OCI-LY3 (cell line): ENCODE measurements around the gene UTP20.

Experiments used
- H2AFZ ChIP-seq: fragments of 200-600, 300-600 bp; shearing (Covaris generic); 2 replicates; pipeline ENCODE4 v1.6.0; 2014; ENCODE audit warnings: antibody characterized with exemption, low read depth, low read length
- H3K27ac ChIP-seq: fragments of 200-600, 300-600 bp; sonication (generic); 2 replicates; pipeline ENCODE4 v1.5.1; 2014; ENCODE audit warnings: mild to moderate bottlenecking, low read length, moderate library complexity, mixed read lengths
- H3K27me3 ChIP-seq: fragments of 200-600, 300-600 bp; sonication (generic); 2 replicates; pipeline ENCODE4 v1.6.1; 2014; ENCODE audit warnings: low read depth, low read length, mixed read lengths
- H3K36me3 ChIP-seq: fragments of 200-600, 300-600 bp; sonication (generic); replicated peaks from 2 replicates; pipeline ENCODE3; 2014; ENCODE audit warnings: low read depth, low read length, mixed read lengths
- H3K4me1 ChIP-seq: fragments of 300-600, 200-600 bp; sonication (generic); 2 replicates; pipeline ENCODE4 v1.6.1; 2014; ENCODE audit warnings: low read length, mixed read lengths
- H3K4me2 ChIP-seq: fragments of 200-600, 300-600 bp; sonication (generic); 2 replicates; pipeline ENCODE4 v1.6.1; 2014; ENCODE audit warnings: low read length, mixed read lengths
- H3K4me3 ChIP-seq: fragments of 300-600, 200-600 bp; sonication (generic); 2 replicates; pipeline ENCODE4 v1.5.1; 2014; ENCODE audit warnings: antibody characterized with exemption, mild to moderate bottlenecking, low read length, moderate library complexity
- H3K79me2 ChIP-seq: fragments of 300-600, 200-600 bp; shearing (Covaris generic); 2 replicates; pipeline ENCODE4 v1.6.1; 2014; ENCODE audit warnings: mild to moderate bottlenecking, low read length, mixed read lengths
- H3K9ac ChIP-seq: fragments of 300-600, 200-600 bp; shearing (Covaris generic); 2 replicates; pipeline ENCODE4 v1.6.0; 2014; ENCODE audit warnings: mild to moderate bottlenecking, low read length, moderate library complexity
- H3K9me3 ChIP-seq: fragments of 200-600, 300-600 bp; shearing (Covaris generic); 2 replicates; pipeline ENCODE4 v1.6.1; 2014; ENCODE audit warnings: low read length, mixed read lengths; ENCODE audit not compliant: insufficient read depth
- H4K20me1 ChIP-seq: fragments of 200-600, 300-600 bp; sonication (generic); 2 replicates; pipeline ENCODE4 v1.6.1; 2016; ENCODE audit warnings: low read length, mixed read lengths; ENCODE audit not compliant: insufficient read depth
- CTCF ChIP-seq: fragments of 200-600, 300-600 bp; sonication (generic); IDR thresholded peaks from 2 replicates; pipeline ENCODE4 v1.5.1; 2014; ENCODE audit warnings: antibody characterized with exemption, low read length, low read depth
- EZH2phosphoT487 ChIP-seq: fragments of 200-600 bp; shearing (Covaris generic); IDR thresholded peaks from 2 replicates; pipeline ENCODE4 v1.6.1; 2018; ENCODE audit warnings: antibody characterized with exemption, mixed run types, low read depth

UTP20 gene

DNA sequence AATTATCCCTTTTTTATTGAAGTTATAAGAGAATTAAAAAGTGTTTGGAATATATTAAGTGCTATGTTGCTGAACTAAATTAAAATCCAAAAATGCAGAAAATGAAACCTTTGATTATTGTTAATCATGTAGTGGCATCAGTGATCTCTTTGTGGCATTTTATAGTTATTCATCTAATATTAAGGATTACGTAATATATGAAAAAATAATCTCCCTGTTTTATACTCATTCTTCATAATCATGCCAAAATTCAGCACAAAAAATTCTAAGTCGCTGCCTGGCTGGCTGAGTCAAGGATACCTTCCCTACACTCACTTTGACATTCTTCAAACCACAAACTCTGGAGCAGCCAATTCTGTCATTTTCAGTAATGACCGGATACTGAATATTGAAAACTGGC, 64.0 kb downstream of the UTP20 start:
- Histone ChIP-seq H3K27ac (no peak overlapping the region), H3K9ac (no peak overlapping the region), H3K9me3 (peaks cover 2% of the 10 kb centered on the region; the same call in 1 of the 2 replicates), H3K27me3 (no peaks in the 10 kb centered on the region), H3K4me1 (peaks cover 8% of the 10 kb centered on the region), H3K4me2 (no peak overlapping the region), H2AFZ (no peak overlapping the region), H3K4me3 (no peak overlapping the region), H3K79me2 (no peaks in the 10 kb centered on the region), H4K20me1 (no peaks in the 10 kb centered on the region), H3K36me3 (peaks cover 28% of the 10 kb centered on the region)
- TF ChIP-seq EZH2phosphoT487 = no peak
- TF ChIP-seq CTCF = no peak

DNA sequence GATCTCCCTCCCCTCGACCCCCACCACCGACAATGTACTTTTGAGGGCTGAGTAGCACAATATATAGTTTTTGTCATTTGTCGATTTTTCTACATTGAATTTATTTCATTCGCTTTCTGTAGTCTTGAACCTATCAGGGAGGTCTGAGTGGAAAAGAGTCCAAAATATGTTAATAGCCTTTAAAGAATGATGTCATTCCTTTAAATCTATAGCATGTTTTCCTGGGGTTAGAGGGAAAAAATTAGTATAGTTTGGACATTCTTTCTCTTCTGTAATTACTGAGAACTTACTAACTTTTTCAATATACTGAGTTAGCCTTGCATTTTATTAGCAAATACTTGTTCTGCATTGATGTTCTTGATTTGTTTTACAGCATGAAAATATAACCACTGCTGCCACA, 71.8 kb downstream of the UTP20 start:
- Histone ChIP-seq H3K4me2 (no peak overlapping the region), H3K36me3 (peaks cover 32% of the 10 kb centered on the region), H2AFZ (no peak overlapping the region), H3K79me2 (no peaks in the 10 kb centered on the region), H3K27me3 (no peaks in the 10 kb centered on the region), H4K20me1 (no peaks in the 10 kb centered on the region), H3K4me1 (no peaks in the 10 kb centered on the region), H3K9me3 (peaks cover 4% of the 10 kb centered on the region; the same call in 1 of the 2 replicates), H3K27ac (no peak overlapping the region), H3K4me3 (no peak overlapping the region), H3K9ac (no peak overlapping the region)
- TF ChIP-seq CTCF (no peak), EZH2phosphoT487 (no peak)

- Histone ChIP-seq H3K9ac (no peak overlapping the region), H3K36me3 (peaks cover 15% of the 10 kb centered on the region), H3K27ac (no peak overlapping the region), H2AFZ (no peak overlapping the region), H3K9me3 (no peaks in the 10 kb centered on the region), H4K20me1 (no peaks in the 10 kb centered on the region), H3K79me2 (no peaks in the 10 kb centered on the region), H3K4me1 (no peaks in the 10 kb centered on the region), H3K4me3 (no peak overlapping the region), H3K27me3 (no peaks in the 10 kb centered on the region), H3K4me2 (no peak overlapping the region)
- TF ChIP-seq CTCF = no peak
- no peak for TF ChIP-seq EZH2phosphoT487
Measured at GRCh38 chr12:101356794-101357193, 76.9 kb downstream of the UTP20 start.

DNA sequence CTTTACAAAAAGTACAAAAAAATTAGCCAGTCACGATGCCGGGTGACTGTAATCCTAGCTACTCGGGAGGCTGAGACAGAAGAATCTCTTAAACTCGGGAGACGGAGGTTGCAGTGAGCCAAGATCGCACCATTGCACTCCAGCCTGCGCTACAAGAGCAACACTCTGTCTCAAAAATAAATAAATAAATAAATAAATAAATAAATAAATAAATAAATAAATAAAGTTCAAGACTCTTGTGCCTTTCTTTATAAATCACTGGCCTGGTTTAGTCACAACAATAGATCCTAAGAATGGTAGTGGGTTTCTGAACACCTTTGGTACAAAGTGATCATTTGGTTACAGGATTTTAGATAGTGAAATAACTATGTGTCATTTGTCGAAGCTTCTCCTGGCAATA, 81.5 kb downstream of the UTP20 start:
- Histone ChIP-seq H3K79me2 (no peaks in the 10 kb centered on the region), H3K4me2 (no peak overlapping the region), H3K9ac (no peak overlapping the region), H3K4me1 (no peaks in the 10 kb centered on the region), H2AFZ (no peak overlapping the region), H3K9me3 (no peaks in the 10 kb centered on the region), H3K27ac (no peak overlapping the region), H4K20me1 (no peaks in the 10 kb centered on the region), H3K27me3 (no peaks in the 10 kb centered on the region), H3K36me3 (peaks cover 35% of the 10 kb centered on the region), H3K4me3 (no peak overlapping the region)
- TF ChIP-seq CTCF (no peak), EZH2phosphoT487 (no peak)
